K562 (cell line): ENCODE measurements around the gene ENKD1. TPM values are rescaled to one million over a fixed set of nuclear protein-coding genes. Genes with fewer than 3 reads are reported as not detected.

Experiments used
- C11orf30 ChIP-seq: fragments of 450-650 bp; IDR thresholded peaks from 2 replicates; pipeline ENCODE4 v1.6.1; 2016; ENCODE audit warnings: low read depth, mild to moderate bottlenecking
- DEAF1 ChIP-seq: fragments of 450-650 bp; formaldehyde crosslinking; IDR thresholded peaks from 2 replicates; pipeline ENCODE4 v1.4.0; 2020; ENCODE audit warnings: mild to moderate bottlenecking, moderate library complexity
- DIDO1 ChIP-seq: fragments of 450-650 bp; IDR thresholded peaks from 2 replicates; pipeline ENCODE4 v1.6.1; 2016; ENCODE audit warnings: low read depth, missing biosample characterization, missing genetic modification characterization
- ESRRA ChIP-seq: fragments of 450-650 bp; IDR thresholded peaks from 2 replicates; pipeline ENCODE4 v1.6.1; 2014; ENCODE audit warnings: low read depth, mild to moderate bottlenecking, moderate library complexity, borderline replicate concordance
- KLF16 ChIP-seq: IDR thresholded peaks from 2 replicates; pipeline ENCODE4 v1.6.1; 2016; ENCODE audit warnings: antibody characterized with exemption
- MTF1 ChIP-seq: fragments of 250-450 bp; sonication (Bioruptor Pico); IDR thresholded peaks from 2 replicates; pipeline ENCODE4 v1.9.0; 2021; ENCODE audit warnings: moderate library complexity, mild to moderate bottlenecking, inconsistent platforms, borderline replicate concordance
- TCF15 ChIP-seq: fragments of 250-450 bp; sonication (Bioruptor Pico); IDR thresholded peaks from 2 replicates; pipeline ENCODE4 v1.8.0; 2022; ENCODE audit warnings: moderate library complexity, mild to moderate bottlenecking, inconsistent platforms
- USF2 ChIP-seq: sonication (generic); formaldehyde crosslinking; IDR thresholded peaks from 2 replicates; pipeline ENCODE4 v1.5.0; 2020; ENCODE audit warnings: missing genetic modification reagents
- ZBTB40 ChIP-seq, 2 experiments: fragments of 450-650 bp in 1 of 2; sonication (generic) in 1 of 2; formaldehyde crosslinking in 1 of 2; IDR thresholded peaks; 2 replicates each; pipeline versions ENCODE4 v1.7.1 to v1.9.0; 2016 to 2022; ENCODE audit warnings: inconsistent platforms in 1 of 2, mild to moderate bottlenecking in 1 of 2, missing genetic modification reagents in 1 of 2
- ZNF431 ChIP-seq: sonication (generic); formaldehyde crosslinking; IDR thresholded peaks from 2 replicates; pipeline ENCODE4 v1.8.0; 2022; ENCODE audit warnings: mild to moderate bottlenecking, missing genetic modification reagents
- ZNF707 ChIP-seq: fragments of 250-450 bp; sonication (Bioruptor Pico); conservative IDR thresholded peaks from 2 replicates; pipeline ENCODE4 v1.8.0; 2022; ENCODE audit warnings: inconsistent platforms, mild to moderate bottlenecking, moderate library complexity
- polyA plus RNA-seq, 8 experiments: library from polyadenylated mRNA; depleted of rRNA in 4 of 8; stranded (reverse) in 5 of 8; unstranded in 3 of 8; fragments of >200 nt; fragmentation: Nextera tagmentation in 2 of 8; fragmentation: Illumina TruSeq in 1 of 8; extraction: Ambion mirVana in 2 of 8; extraction: Trizol in 1 of 8; gene quantifications; 2 replicates each; pipeline versions ENCODE4 v1.2.1 to v1.2.3, GENCODE V29; 2011 to 2014; ENCODE audit warnings: inconsistent platforms in 1 of 8, missing spikeins in 1 of 8
- total RNA-seq, 7 experiments: library from RNA; depleted of rRNA in 6 of 7; stranded (reverse); fragments of >200 nt in 6 of 7; fragmentation: Illumina TruSeq in 2 of 7; extraction: Trizol in 2 of 7; gene quantifications; 2 replicates each; pipeline versions ENCODE4 v1.2.1 to v1.2.3, GENCODE V29; 2011 to 2021; ENCODE audit warnings: low replicate concordance in 1 of 7

Gene ENKD1
- total and polyA plus RNA-seq, 9 of the 15 experiments (the other 6 are each of a cell fraction or from before 2014, with no cell fraction given) = 1.1 to 26.9 (median 8.3) TPM

- TF ChIP-seq USF2 (CRISPR knock-in tag) = no peak
- 0 out of 2 replicates have a peak, but pooled peaks have one; percentile 20 for TF ChIP-seq ESRRA
- peak; percentile 69; the same call in 1 of the 2 replicates for TF ChIP-seq DEAF1
- no peak for TF ChIP-seq DIDO1
- peak; percentile 77 for TF ChIP-seq ZBTB40 (IDR thresholded peaks at IDR 0.05)
- TF ChIP-seq ZBTB40 (CRISPR knock-in tag; IDR thresholded peaks at IDR 0.05) = no peak
- TF ChIP-seq ZNF431 (CRISPR knock-in tag) = peak; percentile 20; the same call in 1 of the 2 replicates
- TF ChIP-seq C11orf30 = no peak
- peak; percentile 36; the same call in 1 of the 2 replicates for TF ChIP-seq KLF16
- no peak for TF ChIP-seq ZNF707 (CRISPR knock-in tag)
- no peak for TF ChIP-seq TCF15 (CRISPR knock-in tag)
- TF ChIP-seq MTF1 (CRISPR knock-in tag) = no peak
Observed at GRCh38 chr16:67672739-67673662, 6.5 kb upstream of the ENKD1 start (continued).
